ENCODE data around the gene TMEM120B.
"Not testable (repeated sequence)": the region's sequence is repeated elsewhere in the genome, so short reads cannot be mapped to it uniquely, and the experiment has no call there.

Gene TMEM120B

GRCh38 chr12:121776190-121777098 lies 63.9 kb downstream of the TMEM120B start:
- no peak for DNase-seq

- no peak for DNase-seq
Measured at GRCh38 chr12:121778567-121779421, 66.2 kb downstream of the TMEM120B start.

- DNase-seq: no peak
Measured at GRCh38 chr12:121779422-121779895, 66.9 kb downstream of the TMEM120B start.

- DNase-seq: no peak
Measured at GRCh38 chr12:121780429-121780828, 67.9 kb downstream of the TMEM120B start.

- no peak for DNase-seq
Measured at GRCh38 chr12:121781484-121781997, 69.0 kb downstream of the TMEM120B start.

GRCh38 chr12:121781998-121782979 lies 69.7 kb downstream of the TMEM120B start:
- DNase-seq: no peak

- DNase-seq: no peak
Measured at GRCh38 chr12:121783766-121784165, 71.2 kb downstream of the TMEM120B start.

- no peak for DNase-seq
Measured at GRCh38 chr12:121784460-121784859, 71.9 kb downstream of the TMEM120B start.

GRCh38 chr12:121786440-121786825 lies 73.9 kb downstream of the TMEM120B start:
- DNase-seq: peak; percentile 79

GRCh38 chr12:121787063-121788025 lies 74.8 kb downstream of the TMEM120B start:
- DNase-seq: no peak

- DNase-seq: no peak
Measured at GRCh38 chr12:121788176-121788818, 75.7 kb downstream of the TMEM120B start.

- DNase-seq: no peak
Measured at GRCh38 chr12:121789233-121789781, 76.8 kb downstream of the TMEM120B start.

GRCh38 chr12:121789800-121790728 lies 77.5 kb downstream of the TMEM120B start:
- no peak for DNase-seq

- DNase-seq: not testable (repeated sequence)
Measured at GRCh38 chr12:121790785-121791184, 78.2 kb downstream of the TMEM120B start.

- DNase-seq: no peak
Measured at GRCh38 chr12:121791671-121792551, 79.4 kb downstream of the TMEM120B start.

- no peak for DNase-seq
Measured at GRCh38 chr12:121792607-121793439, 80.3 kb downstream of the TMEM120B start.

- no peak for DNase-seq
Measured at GRCh38 chr12:121793440-121793837, 80.9 kb downstream of the TMEM120B start, which contains the start of gene RHOF. Gene RHOF, minus strand, starts transcription at chr12:121793688. Its CDS starts 55 bp downstream, at chr12:121793633.
